ENCODE measurements around the gene ACAP2.
A peak's percentile ranks its signal among the peaks of the same experiment; 100 is the strongest.
"Not testable (repeated sequence)": the region's sequence is repeated elsewhere in the genome, so short reads cannot be mapped to it uniquely, and the experiment has no call there.

The ACAP2 gene

GRCh38 chr3:195442573-195443390 is at the start of gene ACAP2:
ACAP2 (minus strand) TSS chr3:195443020; CDS start chr3:195442847, 173 bp downstream.
- DNase-seq = peak; percentile 100

GRCh38 chr3:195475614-195476013 is 32.8 kb upstream of the ACAP2 start:
- DNase-seq = no peak

GRCh38 chr3:195475116-195475515 is 32.3 kb upstream of the ACAP2 start:
- DNase-seq = not testable (repeated sequence)

GRCh38 chr3:195468841-195469240 is 26.0 kb upstream of the ACAP2 start:
- DNase-seq = no peak

- no peak for DNase-seq
Observed at GRCh38 chr3:195468391-195468776, 25.6 kb upstream of the ACAP2 start.

- no peak for DNase-seq
Observed at GRCh38 chr3:195467641-195468390, 25.0 kb upstream of the ACAP2 start.

- DNase-seq = no peak
Observed at GRCh38 chr3:195466251-195466650, 23.4 kb upstream of the ACAP2 start.

GRCh38 chr3:195462922-195463321 is 20.1 kb upstream of the ACAP2 start:
- DNase-seq = not testable (repeated sequence)

GRCh38 chr3:195462308-195462610 is 19.4 kb upstream of the ACAP2 start:
- no peak for DNase-seq

GRCh38 chr3:195461594-195462307 is 18.9 kb upstream of the ACAP2 start:
- DNase-seq = no peak

GRCh38 chr3:195460091-195460713 is 17.4 kb upstream of the ACAP2 start:
- no peak for DNase-seq

GRCh38 chr3:195458316-195458717 is 15.5 kb upstream of the ACAP2 start:
- DNase-seq = peak; percentile 63

GRCh38 chr3:195455789-195456188 is 13.0 kb upstream of the ACAP2 start:
- DNase-seq = no peak

GRCh38 chr3:195453236-195453635 is 10.4 kb upstream of the ACAP2 start:
- DNase-seq = no peak

GRCh38 chr3:195451373-195452015 is 8.7 kb upstream of the ACAP2 start:
- DNase-seq = peak; percentile 79

- no peak for DNase-seq
Observed at GRCh38 chr3:195450731-195451229, 8.0 kb upstream of the ACAP2 start.

- DNase-seq = no peak
Observed at GRCh38 chr3:195448205-195448875, 5.5 kb upstream of the ACAP2 start.

GRCh38 chr3:195447201-195447600 is 4.4 kb upstream of the ACAP2 start:
- no peak for DNase-seq

- no peak for DNase-seq
Observed at GRCh38 chr3:195446359-195446758, 3.5 kb upstream of the ACAP2 start.

GRCh38 chr3:195445885-195446284 is 3.1 kb upstream of the ACAP2 start:
- DNase-seq = no peak

- peak; percentile 52 for DNase-seq
Observed at GRCh38 chr3:195443391-195443989, 670 bp upstream of the ACAP2 start.
